Astrocyte (in vitro differentiated cells and primary cell): Measurements from ENCODE around the gene CSTF1. TPM values are rescaled to one million over a fixed set of nuclear protein-coding genes. Genes with fewer than 3 reads are reported as not detected.
A peak's percentile ranks its signal among the peaks of the same experiment; 100 is the strongest.

Experiments
- DNase-seq: peaks from one replicate; pipeline ENCODE4 v3.0.0-alpha.2; 2010; ENCODE audit warnings: low read depth
- FAIRE-seq: peaks from 2 replicates; lab custom pipeline; 2011; peaks lifted over from hg19 to GRCh38; lab: Jason Lieb, UNC
- H2AFZ ChIP-seq: 2 replicates; pipeline ENCODE4 v1.6.0; 2012; ENCODE audit warnings: low read depth, low read length, inconsistent platforms
- H3K27ac ChIP-seq: 2 replicates; pipeline ENCODE4 v1.5.1; 2011; ENCODE audit warnings: low read depth, low read length, inconsistent platforms
- H3K27me3 ChIP-seq: 2 replicates; pipeline ENCODE4 v1.6.0; 2011; ENCODE audit warnings: low read length, inconsistent platforms; ENCODE audit not compliant: insufficient read depth
- H3K36me3 ChIP-seq: 2 replicates; pipeline ENCODE4 v1.5.1; 2011; ENCODE audit warnings: low read length, inconsistent platforms; ENCODE audit not compliant: insufficient read depth
- H3K4me1 ChIP-seq: 2 replicates; pipeline ENCODE4 v1.5.1; 2011; ENCODE audit warnings: low read length, inconsistent platforms; ENCODE audit not compliant: insufficient read depth
- H3K4me2 ChIP-seq: 2 replicates; pipeline ENCODE4 v1.6.0; 2012; ENCODE audit warnings: low read length, inconsistent platforms
- H3K4me3 ChIP-seq: 2 replicates; pipeline ENCODE4 v1.5.1; 2011; ENCODE audit warnings: low read depth, mild to moderate bottlenecking, low read length, inconsistent platforms; ENCODE audit not compliant: insufficient read depth
- H3K79me2 ChIP-seq: 2 replicates; pipeline ENCODE4 v1.6.0; 2012; ENCODE audit warnings: mild to moderate bottlenecking, low read length, inconsistent platforms; ENCODE audit not compliant: insufficient read depth
- H3K9ac ChIP-seq: 2 replicates; pipeline ENCODE4 v1.6.0; 2012; ENCODE audit warnings: mild to moderate bottlenecking, low read length, inconsistent platforms
- H3K9me3 ChIP-seq: 2 replicates; pipeline ENCODE4 v1.5.1; 2012; ENCODE audit warnings: low read depth, mild to moderate bottlenecking, low read length, inconsistent platforms; ENCODE audit not compliant: insufficient read depth
- H4K20me1 ChIP-seq: 2 replicates; pipeline ENCODE4 v1.6.0; 2012; ENCODE audit warnings: low read length, inconsistent platforms; ENCODE audit not compliant: insufficient read depth
- H3K27ac Mint-ChIP-seq: one replicate; pipeline ENCODE4 v1.8.0; 2021; ENCODE audit warnings: mild to moderate bottlenecking, mixed read lengths; ENCODE audit not compliant: unreplicated experiment
- H3K27me3 Mint-ChIP-seq: one replicate; pipeline ENCODE4 v1.8.0; 2021; ENCODE audit warnings: low read depth, mixed read lengths; ENCODE audit not compliant: unreplicated experiment
- H3K36me3 Mint-ChIP-seq: one replicate; pipeline ENCODE4 v1.8.0; 2021; ENCODE audit warnings: low read depth, mixed read lengths; ENCODE audit not compliant: unreplicated experiment
- H3K4me1 Mint-ChIP-seq: one replicate; pipeline ENCODE4 v1.8.0; 2021; ENCODE audit warnings: low read depth, mixed read lengths; ENCODE audit not compliant: unreplicated experiment
- H3K4me3 Mint-ChIP-seq: one replicate; pipeline ENCODE4 v1.8.0; 2021; ENCODE audit warnings: mild to moderate bottlenecking, moderate library complexity, mixed read lengths; ENCODE audit not compliant: unreplicated experiment
- H3K9me3 Mint-ChIP-seq: one replicate; pipeline ENCODE4 v1.8.0; 2021; ENCODE audit warnings: mild to moderate bottlenecking, mixed read lengths; ENCODE audit not compliant: unreplicated experiment
- EZH2 ChIP-seq: IDR thresholded peaks from 2 replicates; pipeline ENCODE4 v1.6.1; 2012; ENCODE audit warnings: mild to moderate bottlenecking, low read length, inconsistent platforms; ENCODE audit not compliant: insufficient read depth
- total RNA-seq: library from RNA; stranded (reverse); gene quantifications from 2 replicates; pipeline ENCODE4 v1.2.1, GENCODE V29; 2021
- TF ChIP-seq, protein P1 (sequence below): IDR thresholded peaks from 2 replicates; pipeline ENCODE4 v1.5.1; 2011; ENCODE audit warnings: low read depth, mild to moderate bottlenecking, inconsistent platforms, low read length, moderate library complexity; ENCODE audit not compliant: insufficient read depth

Gene CSTF1
- total RNA-seq, 1 donor from 2014 or later: 30.3 TPM

DNA sequence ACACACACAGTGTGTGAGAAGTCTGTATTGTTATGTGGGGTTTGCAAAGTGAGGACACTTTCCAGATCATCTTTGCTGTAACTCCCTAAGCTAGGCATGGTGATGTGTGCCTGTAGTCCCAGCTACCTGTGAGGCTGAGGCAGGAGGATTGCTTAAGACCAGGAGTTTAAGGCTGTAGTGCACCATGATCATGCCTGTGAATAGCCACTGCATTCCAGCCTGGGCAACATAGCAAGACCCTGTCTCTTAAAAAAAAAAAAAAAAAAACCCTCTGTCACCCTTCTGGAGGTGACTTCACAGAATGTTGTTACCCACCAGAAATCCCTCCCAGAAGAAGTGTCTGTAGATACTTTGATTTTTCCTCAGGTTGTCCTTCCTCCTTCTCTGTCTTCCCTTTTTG lies 34.5 kb downstream of the CSTF1 start:
- H3K4me1 Mint-ChIP-seq: peaks cover 44% of the 10 kb centered on the region
- H3K27me3 ChIP-seq: no peaks in the 10 kb centered on the region
- H2AFZ ChIP-seq: no peak overlapping the region
- TF ChIP-seq, protein P1, sequence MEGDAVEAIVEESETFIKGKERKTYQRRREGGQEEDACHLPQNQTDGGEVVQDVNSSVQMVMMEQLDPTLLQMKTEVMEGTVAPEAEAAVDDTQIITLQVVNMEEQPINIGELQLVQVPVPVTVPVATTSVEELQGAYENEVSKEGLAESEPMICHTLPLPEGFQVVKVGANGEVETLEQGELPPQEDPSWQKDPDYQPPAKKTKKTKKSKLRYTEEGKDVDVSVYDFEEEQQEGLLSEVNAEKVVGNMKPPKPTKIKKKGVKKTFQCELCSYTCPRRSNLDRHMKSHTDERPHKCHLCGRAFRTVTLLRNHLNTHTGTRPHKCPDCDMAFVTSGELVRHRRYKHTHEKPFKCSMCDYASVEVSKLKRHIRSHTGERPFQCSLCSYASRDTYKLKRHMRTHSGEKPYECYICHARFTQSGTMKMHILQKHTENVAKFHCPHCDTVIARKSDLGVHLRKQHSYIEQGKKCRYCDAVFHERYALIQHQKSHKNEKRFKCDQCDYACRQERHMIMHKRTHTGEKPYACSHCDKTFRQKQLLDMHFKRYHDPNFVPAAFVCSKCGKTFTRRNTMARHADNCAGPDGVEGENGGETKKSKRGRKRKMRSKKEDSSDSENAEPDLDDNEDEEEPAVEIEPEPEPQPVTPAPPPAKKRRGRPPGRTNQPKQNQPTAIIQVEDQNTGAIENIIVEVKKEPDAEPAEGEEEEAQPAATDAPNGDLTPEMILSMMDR: no peak
- TF ChIP-seq EZH2: no peak
- FAIRE-seq: no peak
- H3K27ac Mint-ChIP-seq: no peak overlapping the region
- H3K4me2 ChIP-seq: no peak overlapping the region
- H3K4me3 Mint-ChIP-seq: no peak overlapping the region
- H3K4me1 ChIP-seq: peaks cover 46% of the 10 kb centered on the region
- H3K36me3 Mint-ChIP-seq: no peaks in the 10 kb centered on the region
- no peaks in the 10 kb centered on the region for H3K9me3 ChIP-seq
- DNase-seq: no peak
- H3K27me3 Mint-ChIP-seq: no peaks in the 10 kb centered on the region
- H3K9ac ChIP-seq: no peak overlapping the region
- no peak overlapping the region for H3K27ac ChIP-seq
- H3K79me2 ChIP-seq: peaks cover 3% of the 10 kb centered on the region
- H4K20me1 ChIP-seq: no peaks in the 10 kb centered on the region
- H3K36me3 ChIP-seq: no peaks in the 10 kb centered on the region
- no peak overlapping the region for H3K4me3 ChIP-seq
- H3K9me3 Mint-ChIP-seq: no peaks in the 10 kb centered on the region

DNA sequence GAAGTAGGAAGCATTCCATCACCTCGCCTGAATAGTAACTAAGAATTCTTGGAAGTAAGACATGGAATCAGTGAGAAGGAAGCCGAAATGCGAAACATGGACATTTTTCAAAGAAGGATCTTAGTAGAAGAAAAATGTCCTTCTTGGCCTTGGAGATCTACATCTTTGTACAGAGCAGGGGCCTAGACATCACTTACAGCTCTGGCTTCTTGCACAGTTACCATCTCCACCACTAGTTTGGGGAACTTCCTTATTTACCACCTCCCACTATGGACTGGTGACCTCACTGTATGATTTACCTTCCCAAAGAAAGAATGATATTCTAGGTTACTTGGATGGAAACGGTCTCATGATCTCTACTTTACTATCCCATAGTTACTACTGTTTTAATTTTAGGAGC lies 35.4 kb downstream of the CSTF1 start:
- DNase-seq (no peak), FAIRE-seq (no peak)
- Mint-ChIP-seq H3K4me1 (peaks cover 36% of the 10 kb centered on the region), H3K9me3 (peaks cover 2% of the 10 kb centered on the region), H3K36me3 (no peaks in the 10 kb centered on the region), H3K27me3 (no peaks in the 10 kb centered on the region), H3K27ac (no peak overlapping the region), H3K4me3 (no peak overlapping the region)
- Histone ChIP-seq H3K27me3 (no peaks in the 10 kb centered on the region), H3K79me2 (peaks cover 3% of the 10 kb centered on the region), H3K9ac (no peak overlapping the region), H3K4me1 (peaks cover 38% of the 10 kb centered on the region), H3K4me2 (no peak overlapping the region), H2AFZ (no peak overlapping the region), H3K9me3 (no peaks in the 10 kb centered on the region), H4K20me1 (no peaks in the 10 kb centered on the region), H3K27ac (no peak overlapping the region), H3K4me3 (no peak overlapping the region), H3K36me3 (no peaks in the 10 kb centered on the region)
- TF ChIP-seq, protein P1: no peak
- TF ChIP-seq EZH2: no peak

DNA sequence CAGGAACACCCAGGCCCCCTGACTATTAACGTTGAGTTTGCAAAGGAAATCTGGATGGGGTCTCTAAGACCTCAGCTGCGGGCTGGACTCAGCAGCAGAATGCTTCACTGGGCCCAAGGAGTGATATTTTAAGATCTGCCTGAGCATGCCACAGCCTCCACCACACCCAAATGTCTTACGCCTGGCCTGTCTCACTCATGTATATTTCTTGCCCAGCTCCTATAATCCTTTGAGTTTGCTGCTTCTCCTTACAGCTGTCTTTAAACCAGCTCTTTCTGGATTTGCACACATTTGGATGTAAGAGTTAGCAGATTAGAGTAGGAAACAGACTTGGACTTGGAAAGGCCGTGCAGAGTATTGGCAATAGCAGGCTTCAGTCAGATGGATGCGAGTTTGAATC lies 36.0 kb downstream of the CSTF1 start:
- TF ChIP-seq, protein P1: no peak
- TF ChIP-seq EZH2: no peak
- Histone ChIP-seq H4K20me1 (no peaks in the 10 kb centered on the region), H3K27ac (peak overlapping the region; percentile 78), H3K4me1 (peaks cover 39% of the 10 kb centered on the region), H3K4me3 (no peak overlapping the region), H3K4me2 (no peak overlapping the region), H3K9ac (peak overlapping the region; percentile 17), H3K9me3 (no peaks in the 10 kb centered on the region), H3K36me3 (no peaks in the 10 kb centered on the region), H3K27me3 (no peaks in the 10 kb centered on the region), H3K79me2 (peaks cover 3% of the 10 kb centered on the region), H2AFZ (no peak overlapping the region)
- peaks cover 2% of the 10 kb centered on the region for H3K9me3 Mint-ChIP-seq
- H3K27me3 Mint-ChIP-seq: no peaks in the 10 kb centered on the region
- no peak overlapping the region for H3K4me3 Mint-ChIP-seq
- no peak for DNase-seq
- FAIRE-seq: no peak
- H3K27ac Mint-ChIP-seq: peak overlapping the region; percentile 13
- H3K36me3 Mint-ChIP-seq: no peaks in the 10 kb centered on the region
- H3K4me1 Mint-ChIP-seq: peaks cover 36% of the 10 kb centered on the region
